HG02571 (cell line): ENCODE measurements around the gene TRMT112.

Source experiments
- ATAC-seq: cut with Tn5 transposase; IDR thresholded peaks from one replicate; pipeline ENCODE4 v1.9.1; 2021; ENCODE audit warnings: mild to moderate bottlenecking, moderate library complexity; ENCODE audit not compliant: unreplicated experiment

The TRMT112 gene

DNA sequence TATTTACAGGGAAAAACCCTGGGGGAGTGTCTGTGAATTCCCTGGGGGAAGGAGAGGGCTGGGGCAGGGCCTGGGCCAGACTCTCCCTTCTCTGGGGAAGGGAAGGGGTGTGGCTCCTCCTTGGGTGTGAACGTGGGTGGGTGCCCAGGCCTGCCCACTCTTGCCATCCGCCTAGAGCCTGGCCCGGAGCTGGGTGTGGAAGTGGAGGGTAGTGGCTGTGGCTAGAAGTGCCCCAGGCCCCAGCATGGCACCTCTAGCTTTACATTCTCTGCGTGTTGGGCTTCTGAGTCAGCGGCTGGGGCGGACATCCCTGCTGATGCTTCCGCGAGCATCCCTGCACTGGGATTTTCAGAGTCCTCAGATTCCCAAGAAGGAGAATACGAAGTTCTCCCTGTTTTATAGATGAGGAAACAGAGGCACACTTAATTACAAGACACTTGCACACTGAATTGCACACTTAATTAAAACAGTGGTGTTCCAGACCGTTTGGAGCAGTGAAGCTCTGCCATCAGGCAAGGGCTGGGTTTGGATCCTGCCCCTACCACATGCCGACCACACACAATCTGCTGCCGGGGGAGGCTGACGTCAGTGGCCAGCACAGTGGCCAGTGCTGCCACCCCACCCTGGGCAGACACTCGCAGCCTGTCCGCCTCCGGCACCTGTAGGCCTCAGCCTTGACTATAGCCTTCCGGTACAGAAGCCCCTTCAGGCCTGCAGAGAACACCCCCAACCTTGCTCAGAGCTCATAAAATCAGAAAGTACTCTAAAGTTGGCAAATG is 40.5 kb downstream of the TRMT112 start:
- ATAC-seq = no peak

DNA sequence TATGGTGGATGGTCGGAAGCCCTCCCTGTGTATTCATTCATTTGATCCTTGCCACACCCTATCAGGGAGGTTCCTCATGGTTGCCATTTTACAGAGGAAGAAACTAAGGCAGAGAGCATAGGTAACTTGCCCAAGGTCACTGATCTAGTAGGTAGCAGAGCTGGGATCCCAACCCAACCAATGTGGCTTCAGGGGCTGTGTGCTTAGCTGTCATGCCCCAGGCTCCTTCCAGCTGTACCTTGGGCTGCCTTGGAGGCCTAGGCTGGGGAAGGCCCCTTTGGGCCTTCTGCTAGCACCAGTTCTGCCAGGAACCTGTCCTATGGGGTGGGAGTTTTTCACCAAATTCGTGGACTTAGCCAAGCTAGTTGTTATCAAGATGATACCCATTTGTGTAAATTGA is 41.5 kb downstream of the TRMT112 start:
- ATAC-seq = no peak

GRCh38 chr11:64275031-64275800 is 42.1 kb downstream of the TRMT112 start:
- ATAC-seq = no peak

DNA sequence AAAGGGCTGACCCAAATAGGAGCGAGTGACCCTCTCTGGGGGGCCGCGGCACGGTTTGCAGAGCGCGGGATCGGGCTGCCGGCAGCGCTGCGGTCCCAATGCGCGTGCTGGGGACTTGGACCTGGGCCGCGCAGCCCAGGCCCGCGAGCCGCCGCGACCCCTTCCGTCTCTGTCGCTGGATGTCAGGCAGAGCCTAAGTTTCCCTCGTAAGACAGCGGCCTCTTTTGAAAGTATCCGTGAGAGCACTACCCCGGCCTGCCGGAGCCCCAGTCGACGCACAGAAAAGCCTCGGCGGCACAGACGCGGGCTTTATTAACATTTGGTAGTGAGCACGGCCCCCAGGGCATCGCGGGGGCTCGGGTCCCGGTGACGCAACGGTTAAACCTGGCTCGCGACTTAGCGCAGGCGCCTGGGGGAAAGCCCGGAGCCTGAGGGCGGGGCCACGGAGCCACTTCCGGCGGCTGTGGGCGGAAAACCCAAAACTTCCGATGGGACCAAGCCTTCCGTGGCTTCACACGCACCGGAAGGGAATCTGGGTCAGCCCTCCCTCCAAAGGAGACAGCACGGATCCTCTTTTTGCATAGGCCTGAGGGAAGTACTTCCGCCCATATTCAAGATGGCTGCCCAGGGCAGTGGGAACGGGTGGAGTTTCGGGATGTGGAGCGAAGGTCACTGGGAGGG is 47.7 kb downstream of the TRMT112 start:
- ATAC-seq = peak; percentile 71

DNA sequence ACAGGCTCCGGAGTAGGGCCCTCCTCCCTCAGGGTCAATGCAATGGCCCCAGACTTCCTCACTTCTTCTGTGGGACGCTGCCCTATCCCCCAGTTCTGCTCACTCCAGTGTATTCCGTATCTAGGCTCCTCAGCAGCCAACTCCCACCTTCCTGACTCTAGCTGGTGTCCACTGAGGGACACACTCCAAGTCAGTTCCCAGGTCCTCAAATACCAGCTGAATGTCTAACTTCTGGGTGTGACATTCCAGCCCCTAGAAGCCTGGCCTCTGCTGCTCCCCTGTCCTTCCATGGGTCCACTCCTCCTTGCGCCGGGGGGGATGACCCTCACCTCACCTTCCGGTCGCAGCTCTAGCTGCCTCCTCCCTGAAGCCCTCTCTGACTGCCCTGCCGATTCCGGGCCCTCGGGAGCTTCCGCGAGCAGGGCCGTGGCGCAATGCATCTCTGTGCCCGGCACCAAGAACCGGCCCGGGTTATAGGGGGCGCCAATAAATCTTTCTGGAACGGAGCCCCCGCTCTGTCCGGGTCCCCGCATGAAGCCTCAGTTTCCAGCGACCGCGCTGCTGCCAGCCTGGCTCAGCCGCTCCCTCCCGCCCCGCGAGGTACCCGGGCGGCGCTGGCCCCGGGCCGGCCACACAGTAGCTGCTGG is 48.3 kb downstream of the TRMT112 start:
- ATAC-seq = peak; percentile 4

DNA sequence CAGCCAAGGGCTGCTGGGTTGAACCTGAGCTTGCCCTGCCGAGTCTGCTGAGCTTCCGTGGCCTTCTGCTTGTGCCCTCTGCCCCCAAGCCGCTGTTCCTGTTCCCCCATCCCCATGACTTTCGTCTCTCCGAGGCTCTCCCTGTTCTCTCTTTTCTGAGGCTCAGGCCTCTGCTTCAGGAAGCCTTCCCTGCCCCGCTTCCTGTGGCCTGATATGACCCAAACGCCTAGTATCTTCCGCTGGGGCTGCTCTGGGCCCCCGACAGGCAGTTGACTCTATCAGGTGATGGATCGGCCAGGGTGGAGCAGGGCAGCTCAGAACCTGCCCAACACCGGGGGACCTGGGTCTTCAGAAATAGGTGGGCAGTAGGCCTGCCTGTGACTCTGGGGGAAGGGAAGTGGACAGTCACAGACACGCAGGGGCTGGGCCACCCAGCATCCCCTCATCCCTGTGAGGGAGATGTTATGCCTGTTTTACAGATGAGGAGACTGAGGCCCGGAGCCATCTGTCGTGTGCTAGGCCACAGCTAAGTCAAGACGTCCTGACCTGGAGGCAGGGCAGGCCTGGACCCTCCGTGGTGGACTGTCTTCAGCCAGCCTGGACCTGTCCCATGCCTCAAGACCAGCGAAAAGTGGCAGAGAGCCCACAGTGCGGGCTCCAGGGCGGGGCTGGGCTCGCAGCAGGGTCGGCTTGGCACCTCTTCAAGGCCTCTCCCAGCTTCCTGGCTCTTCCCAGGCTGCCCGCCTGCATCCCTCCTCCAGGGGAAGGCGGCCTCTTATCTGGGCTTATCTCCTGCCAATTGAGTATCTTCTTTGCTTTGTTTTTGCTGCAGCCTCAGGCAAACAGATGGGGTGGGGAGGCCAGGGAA is 49.1 kb downstream of the TRMT112 start:
- no peak for ATAC-seq

DNA sequence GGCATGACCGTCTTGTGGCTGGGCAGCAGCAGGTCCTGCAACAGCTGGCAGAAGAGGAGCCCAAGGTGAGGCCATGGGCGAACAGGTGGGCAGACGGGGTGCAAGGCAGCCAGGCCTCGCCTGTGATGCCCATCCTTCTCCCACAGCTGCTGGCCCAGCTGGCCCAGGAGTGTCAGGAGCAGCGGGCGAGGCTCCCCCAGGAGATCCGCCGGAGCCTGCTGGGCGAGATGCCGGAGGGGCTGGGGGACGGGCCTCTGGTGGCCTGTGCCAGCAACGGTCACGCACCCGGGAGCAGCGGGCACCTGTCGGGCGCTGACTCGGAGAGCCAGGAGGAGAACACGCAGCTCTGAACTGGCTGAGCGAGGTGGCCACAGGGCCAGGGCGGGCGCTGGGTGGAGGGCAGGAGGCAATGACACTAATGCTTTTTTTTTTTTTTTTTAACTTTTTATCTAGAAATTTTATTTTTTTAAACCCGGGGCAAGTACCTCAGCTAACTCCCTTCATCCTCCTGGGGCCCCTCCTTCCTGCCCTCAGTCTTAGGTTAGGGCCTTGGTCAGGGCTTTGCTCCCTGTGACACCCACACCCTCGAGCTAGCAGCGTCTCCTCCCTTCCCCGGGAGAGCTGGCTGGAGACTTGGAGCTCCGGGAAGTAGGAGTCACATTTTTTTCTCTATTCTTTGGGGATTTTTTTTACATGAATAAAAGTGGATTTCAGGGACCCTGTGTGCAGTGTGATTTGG is 50.0 kb downstream of the TRMT112 start:
- no peak for ATAC-seq
